IPS-18a (cell line): ENCODE measurements around the gene WWTR1.

Experiments
- H3K27ac ChIP-seq: one replicate; pipeline ENCODE4 v1.5.1; 2013; ENCODE audit warnings: low read length
- H3K27me3 ChIP-seq: one replicate; pipeline ENCODE4 v1.6.1; 2013; ENCODE audit warnings: mild to moderate bottlenecking, low read length; ENCODE audit not compliant: control insufficient read depth, insufficient read depth
- H3K36me3 ChIP-seq: one replicate; pipeline ENCODE4 v1.6.1; 2013; ENCODE audit warnings: low read depth, low read length; ENCODE audit not compliant: control insufficient read depth
- H3K4me1 ChIP-seq: one replicate; pipeline ENCODE4 v1.6.1; 2013; ENCODE audit warnings: low read depth, low read length; ENCODE audit not compliant: control insufficient read depth
- H3K4me3 ChIP-seq: one replicate; pipeline ENCODE4 v1.5.1; 2013; ENCODE audit warnings: low read length
- H3K9ac ChIP-seq: one replicate; pipeline ENCODE4 v1.6.1; 2013; ENCODE audit warnings: mild to moderate bottlenecking, low read length, moderate library complexity
- H3K9me3 ChIP-seq: one replicate; pipeline ENCODE4 v1.6.1; 2013; ENCODE audit warnings: low read depth, low read length; ENCODE audit not compliant: control insufficient read depth

WWTR1 gene

DNA sequence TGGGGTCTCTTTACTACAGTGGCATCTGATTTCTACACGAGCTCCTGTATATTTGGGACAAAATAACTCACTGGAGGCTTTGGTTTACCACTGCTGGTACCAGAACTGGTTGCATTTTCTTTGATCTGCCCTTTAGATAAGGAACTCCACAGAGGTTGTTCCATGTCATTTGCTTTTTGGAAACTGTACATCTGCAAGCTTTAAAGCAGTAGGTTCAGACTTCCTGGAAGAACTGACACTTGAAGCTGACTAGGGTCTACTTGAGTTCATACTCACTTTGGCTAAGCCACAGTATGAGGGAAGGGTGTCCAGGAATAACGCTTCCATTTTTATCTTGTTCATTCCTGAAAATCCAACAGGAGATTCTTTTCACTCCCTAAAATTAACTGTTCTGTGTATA is 86.4 kb downstream of the WWTR1 start:
- Histone ChIP-seq H3K27me3 (no peaks in the 10 kb centered on the region), H3K4me1 (peaks cover 13% of the 10 kb centered on the region), H3K27ac (no peak overlapping the region), H3K4me3 (no peak overlapping the region), H3K36me3 (no peaks in the 10 kb centered on the region), H3K9me3 (no peaks in the 10 kb centered on the region), H3K9ac (no peak overlapping the region)

DNA sequence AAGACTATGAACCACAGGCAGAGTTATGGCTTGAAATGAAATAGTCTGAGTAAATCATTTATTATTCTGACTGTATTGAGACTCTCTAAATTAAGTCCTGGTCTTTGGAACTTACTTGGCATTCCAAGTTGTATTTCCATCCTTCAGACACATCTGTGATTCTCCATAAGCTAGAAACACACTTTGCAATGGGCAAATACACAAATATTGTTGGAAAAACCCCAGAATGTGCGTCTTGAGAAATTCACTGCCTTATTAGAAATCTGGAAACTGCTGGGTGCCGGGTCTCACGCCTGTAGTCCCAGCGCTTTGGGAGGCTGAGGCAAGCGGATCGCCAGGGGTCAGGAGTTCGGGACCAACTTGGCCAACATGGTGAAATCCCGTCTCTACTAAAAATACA is 87.8 kb downstream of the WWTR1 start:
- Histone ChIP-seq H3K27me3 (no peaks in the 10 kb centered on the region), H3K9ac (no peak overlapping the region), H3K27ac (no peak overlapping the region), H3K36me3 (no peaks in the 10 kb centered on the region), H3K9me3 (no peaks in the 10 kb centered on the region), H3K4me1 (no peaks in the 10 kb centered on the region), H3K4me3 (no peak overlapping the region)

DNA sequence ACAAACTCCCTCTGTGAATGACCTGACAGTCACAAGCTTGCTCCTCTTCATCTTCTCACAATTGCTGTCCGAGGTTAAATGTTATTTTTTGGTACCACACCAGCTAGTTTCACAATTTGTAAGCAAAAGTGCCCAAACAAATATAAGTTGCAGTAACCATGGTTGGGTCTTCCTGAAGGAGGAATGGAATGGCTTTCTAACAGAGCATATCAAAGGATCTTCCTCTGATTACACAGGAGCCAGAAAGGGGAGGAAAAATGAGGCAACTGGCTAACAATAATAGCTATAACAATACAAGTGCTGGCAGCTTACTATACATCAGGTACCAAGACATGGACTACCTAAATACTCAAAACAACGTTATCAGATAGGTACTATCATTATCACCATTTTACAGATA is 90.4 kb downstream of the WWTR1 start:
- no peak overlapping the region for H3K9ac ChIP-seq
- no peak overlapping the region for H3K27ac ChIP-seq
- H3K4me1 ChIP-seq = peaks cover 9% of the 10 kb centered on the region
- H3K36me3 ChIP-seq = no peaks in the 10 kb centered on the region
- no peaks in the 10 kb centered on the region for H3K27me3 ChIP-seq
- H3K4me3 ChIP-seq = no peak overlapping the region
- H3K9me3 ChIP-seq = no peaks in the 10 kb centered on the region

DNA sequence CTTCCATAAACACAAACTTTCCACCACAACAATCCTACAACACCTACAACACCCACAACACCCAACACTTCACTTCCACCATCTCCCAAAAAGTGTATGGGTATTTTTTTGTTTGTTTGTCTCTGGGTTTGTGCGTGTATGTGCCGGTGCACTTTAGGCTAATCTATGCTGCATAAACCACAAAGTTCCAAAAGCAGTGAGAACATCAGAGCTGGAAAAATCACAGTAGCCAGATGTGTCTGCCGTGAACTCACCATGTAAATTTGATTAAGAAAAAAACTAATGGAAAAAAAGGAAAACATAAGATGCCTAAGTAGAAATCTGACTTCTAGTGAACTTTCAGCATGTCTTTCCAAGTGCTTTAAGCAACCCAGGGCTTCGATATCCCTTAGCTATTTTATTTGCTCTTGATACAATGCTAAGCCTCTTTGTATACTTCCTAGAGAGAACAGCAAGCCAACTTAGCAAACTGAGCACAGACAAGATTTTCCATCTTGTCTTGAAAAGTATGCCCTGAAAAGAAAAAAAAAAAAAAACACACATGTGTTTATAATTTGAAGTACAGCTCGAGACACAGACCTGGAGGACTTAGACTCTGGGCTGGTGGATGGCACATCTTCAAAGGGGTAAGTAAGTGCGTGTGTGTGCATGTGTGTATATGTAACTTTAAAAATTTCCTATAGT is 91.4 kb downstream of the WWTR1 start:
- no peaks in the 10 kb centered on the region for H3K9me3 ChIP-seq
- no peak overlapping the region for H3K9ac ChIP-seq
- H3K36me3 ChIP-seq = no peaks in the 10 kb centered on the region
- no peak overlapping the region for H3K27ac ChIP-seq
- H3K4me3 ChIP-seq = no peak overlapping the region
- H3K27me3 ChIP-seq = no peaks in the 10 kb centered on the region
- peaks cover 12% of the 10 kb centered on the region for H3K4me1 ChIP-seq

DNA sequence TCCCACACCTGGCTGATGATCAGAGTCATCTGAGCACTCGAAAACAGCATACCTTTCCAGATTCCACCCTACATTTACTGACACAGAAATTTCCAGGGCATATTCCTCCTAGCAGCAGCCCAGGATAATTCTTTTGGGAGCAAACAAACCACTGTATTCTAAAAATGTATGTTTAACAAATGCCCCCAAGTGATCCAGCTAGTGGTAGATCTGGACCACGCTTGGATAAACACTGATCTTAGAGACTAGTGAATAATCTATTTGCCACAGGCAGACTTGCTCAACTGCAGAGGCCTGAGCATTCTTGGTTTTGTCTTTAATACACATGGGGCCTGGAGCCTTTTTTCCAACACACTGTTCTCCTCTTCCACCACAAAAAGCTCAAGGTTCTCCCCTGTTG is 93.7 kb downstream of the WWTR1 start:
- Histone ChIP-seq H3K27ac (no peak overlapping the region), H3K9me3 (no peaks in the 10 kb centered on the region), H3K36me3 (no peaks in the 10 kb centered on the region), H3K9ac (no peak overlapping the region), H3K4me3 (no peak overlapping the region), H3K27me3 (no peaks in the 10 kb centered on the region), H3K4me1 (peaks cover 17% of the 10 kb centered on the region)

DNA sequence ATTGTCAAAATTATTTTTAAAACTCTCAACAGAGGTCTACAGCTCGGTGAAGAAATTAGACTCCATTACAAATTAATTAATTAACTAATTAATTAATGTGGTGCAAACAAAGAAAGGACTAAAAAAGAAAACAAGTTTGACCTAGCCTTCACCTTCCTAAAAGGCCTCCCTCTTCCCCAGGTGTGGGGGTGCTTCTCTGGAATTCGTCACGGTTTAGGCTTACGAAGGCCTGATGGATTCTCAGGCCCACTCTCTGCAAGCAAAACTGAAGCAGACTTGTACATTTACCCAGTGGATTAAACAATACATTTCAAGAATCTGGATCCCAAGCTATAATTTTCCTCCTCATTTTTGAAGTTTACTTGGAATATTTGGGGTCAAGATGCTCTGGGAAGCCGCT is 94.7 kb downstream of the WWTR1 start:
- Histone ChIP-seq H3K27me3 (no peaks in the 10 kb centered on the region), H3K4me3 (no peak overlapping the region), H3K27ac (no peak overlapping the region), H3K36me3 (no peaks in the 10 kb centered on the region), H3K9me3 (no peaks in the 10 kb centered on the region), H3K4me1 (peaks cover 17% of the 10 kb centered on the region), H3K9ac (no peak overlapping the region)

DNA sequence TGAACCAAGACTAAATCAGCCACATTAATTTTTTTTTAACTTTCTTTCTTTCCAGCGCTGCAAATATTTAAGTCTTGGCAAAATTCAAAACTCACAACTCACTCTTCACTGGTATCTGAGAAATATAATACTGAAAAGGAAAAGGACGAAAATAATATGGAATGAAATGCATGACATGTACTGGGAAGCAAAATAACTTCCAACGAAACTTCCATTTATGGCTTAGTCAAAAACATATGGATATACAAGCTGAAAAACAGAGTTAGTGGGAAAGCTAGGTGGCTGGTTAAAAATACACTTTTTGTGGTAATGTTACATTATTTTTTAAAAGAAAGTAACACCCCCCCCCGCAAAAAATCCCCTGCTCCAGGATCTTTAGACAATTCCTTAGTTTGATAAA is 97.2 kb downstream of the WWTR1 start:
- Histone ChIP-seq H3K4me3 (no peak overlapping the region), H3K27me3 (no peaks in the 10 kb centered on the region)

DNA sequence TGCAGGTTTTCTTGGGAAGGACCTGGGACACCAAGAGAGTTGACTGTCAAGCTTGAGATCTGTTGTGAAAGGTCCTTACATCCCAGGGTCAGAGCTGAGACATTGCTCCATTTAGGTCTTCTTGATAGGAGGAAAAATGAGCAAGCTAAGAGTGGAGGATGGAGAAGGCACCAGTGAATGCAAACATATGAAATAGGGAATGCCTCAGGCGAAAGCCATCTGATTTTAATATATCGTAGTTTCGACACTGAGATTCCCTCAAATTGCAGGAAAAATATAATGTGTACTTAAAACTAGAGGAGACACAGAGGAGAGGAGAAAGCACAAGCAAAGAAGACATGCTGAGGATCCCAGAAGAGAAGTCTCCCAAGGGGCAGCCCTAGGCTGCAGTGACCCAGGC is 97.8 kb downstream of the WWTR1 start:
- Histone ChIP-seq H3K4me1 (peaks cover 28% of the 10 kb centered on the region), H3K36me3 (no peaks in the 10 kb centered on the region), H3K4me3 (no peak overlapping the region), H3K27ac (no peak overlapping the region), H3K27me3 (no peaks in the 10 kb centered on the region), H3K9ac (no peak overlapping the region), H3K9me3 (no peaks in the 10 kb centered on the region)

More for the DNA sequence above, 97.2 kb downstream of the WWTR1 start:
- no peaks in the 10 kb centered on the region for H3K9me3 ChIP-seq
- H3K27ac ChIP-seq = no peak overlapping the region
- no peak overlapping the region for H3K9ac ChIP-seq
- peaks cover 23% of the 10 kb centered on the region for H3K4me1 ChIP-seq
- no peaks in the 10 kb centered on the region for H3K36me3 ChIP-seq

DNA sequence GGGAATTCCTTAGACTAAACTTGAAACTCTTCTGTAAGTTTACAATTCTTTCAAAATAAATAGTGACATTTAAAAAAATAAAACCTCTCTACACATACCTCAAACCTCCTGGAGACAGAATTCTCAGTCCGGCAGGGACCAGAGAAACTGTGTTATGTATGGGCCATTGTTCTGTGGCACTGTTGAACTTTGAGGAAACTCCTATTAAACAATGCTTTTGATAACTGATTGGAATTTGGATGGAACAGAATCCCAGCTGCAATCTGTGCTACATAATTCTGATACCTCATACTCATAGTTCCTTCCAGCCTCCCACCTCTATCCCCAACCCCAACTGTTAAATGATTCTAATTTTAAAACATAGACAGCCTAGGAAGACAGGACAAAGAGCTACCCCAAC is 98.3 kb downstream of the WWTR1 start:
- H3K4me3 ChIP-seq = no peak overlapping the region
- H3K9ac ChIP-seq = no peak overlapping the region
- H3K27ac ChIP-seq = no peak overlapping the region
- no peaks in the 10 kb centered on the region for H3K36me3 ChIP-seq
- no peaks in the 10 kb centered on the region for H3K27me3 ChIP-seq
- no peaks in the 10 kb centered on the region for H3K9me3 ChIP-seq
- H3K4me1 ChIP-seq = peaks cover 31% of the 10 kb centered on the region

DNA sequence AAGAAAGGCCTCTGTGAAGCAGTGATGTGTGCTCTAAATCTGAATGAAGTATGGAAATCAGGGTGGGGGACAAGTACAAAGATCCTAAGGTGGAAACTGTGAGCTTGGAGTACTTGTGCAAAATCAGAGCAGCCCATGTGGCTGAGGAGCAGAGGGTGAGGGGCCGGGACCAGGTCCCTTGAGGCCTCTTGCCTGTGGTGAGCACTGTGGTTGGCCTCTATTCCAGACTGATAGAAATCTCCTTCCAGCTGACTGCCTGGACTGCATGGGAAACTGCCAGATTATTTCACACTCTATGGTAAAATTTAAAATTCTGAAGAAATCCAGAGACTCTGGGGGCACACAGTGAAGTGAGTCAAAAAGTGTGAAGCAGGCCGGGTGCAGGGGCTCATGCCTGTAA is 101.9 kb downstream of the WWTR1 start:
- Histone ChIP-seq H3K4me1 (peaks cover 36% of the 10 kb centered on the region), H3K36me3 (no peaks in the 10 kb centered on the region), H3K9ac (no peak overlapping the region), H3K4me3 (no peak overlapping the region), H3K27me3 (no peaks in the 10 kb centered on the region), H3K27ac (no peak overlapping the region), H3K9me3 (no peaks in the 10 kb centered on the region)

DNA sequence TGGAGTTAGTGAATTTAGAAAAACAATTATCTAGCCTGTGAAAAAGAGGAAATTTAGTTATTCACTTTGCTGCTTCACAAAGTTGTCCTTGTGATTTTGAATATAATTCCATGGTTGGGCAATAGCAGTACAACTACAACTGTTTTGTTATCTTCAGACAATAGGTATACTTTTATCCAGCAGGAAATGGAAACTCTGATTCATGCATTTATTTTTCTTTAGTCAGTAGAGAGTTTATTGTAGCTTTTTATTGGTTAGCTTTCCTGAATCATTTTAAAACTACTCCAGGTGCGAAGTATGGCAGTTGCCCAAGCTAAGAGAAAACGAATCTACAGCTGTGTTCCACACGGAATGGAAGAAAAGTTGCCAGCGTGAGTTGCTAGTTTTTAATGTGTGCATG is 103.0 kb downstream of the WWTR1 start:
- no peak overlapping the region for H3K4me3 ChIP-seq
- H3K9me3 ChIP-seq = no peaks in the 10 kb centered on the region
- no peaks in the 10 kb centered on the region for H3K27me3 ChIP-seq
- no peaks in the 10 kb centered on the region for H3K36me3 ChIP-seq
- peaks cover 35% of the 10 kb centered on the region for H3K4me1 ChIP-seq
- no peak overlapping the region for H3K9ac ChIP-seq
- H3K27ac ChIP-seq = no peak overlapping the region

DNA sequence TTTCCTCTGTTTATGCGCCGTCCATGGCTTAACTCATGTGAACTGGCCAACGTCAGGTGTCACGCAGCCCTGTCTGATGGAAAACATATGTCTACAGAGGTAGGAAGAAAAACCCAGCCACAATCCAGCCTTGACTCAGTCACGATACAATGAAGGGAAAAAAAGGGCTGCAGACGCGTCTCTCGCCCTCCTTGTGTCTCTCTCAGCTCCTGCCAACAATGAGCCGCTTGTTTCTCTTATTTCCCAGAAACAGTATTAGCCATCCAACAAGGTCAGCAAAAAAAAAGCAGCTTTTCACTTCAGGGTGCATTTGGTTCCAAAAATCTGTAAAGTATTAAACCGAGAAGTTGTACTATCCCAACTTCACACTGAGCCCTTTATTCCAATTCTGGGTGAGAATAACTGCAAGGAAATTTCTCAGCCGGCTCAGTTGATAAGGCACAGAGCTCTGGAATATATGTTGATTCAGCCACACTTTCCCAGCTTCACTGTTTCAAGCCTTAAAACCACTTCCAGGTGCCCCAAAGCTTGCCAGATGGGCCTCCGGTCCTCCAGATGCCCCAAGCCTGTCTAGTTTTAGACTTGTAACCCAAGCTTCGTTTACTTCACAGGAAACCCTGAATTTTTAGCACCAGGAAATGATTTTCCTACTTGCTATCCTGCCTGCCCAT is 103.9 kb downstream of the WWTR1 start:
- Histone ChIP-seq H3K4me1 (peaks cover 32% of the 10 kb centered on the region), H3K4me3 (no peak overlapping the region), H3K27ac (no peak overlapping the region), H3K9me3 (no peaks in the 10 kb centered on the region), H3K27me3 (no peaks in the 10 kb centered on the region), H3K36me3 (no peaks in the 10 kb centered on the region), H3K9ac (no peak overlapping the region)
